PC-9 (cell line): ENCODE results near the gene ZNF677. TPM values are rescaled to one million over a fixed set of nuclear protein-coding genes. Genes with fewer than 3 reads are reported as not detected.
"Not testable (repeated sequence)": the region's sequence is repeated elsewhere in the genome, so short reads cannot be mapped to it uniquely, and the experiment has no call there.

Experiments
- BruUV-seq: library from RNA; stranded (reverse); fragments of 400-500 nt; replicated peaks from 2 replicates; lab custom pipeline; 2021; lab: Mats Ljungman, UMichigan
- CTCF ChIA-PET: fragments of 300-600 bp; sonication (Branson Sonifier 250); formaldehyde crosslinking; loops from one replicate; lab custom pipeline; 2022; ENCODE audit warnings: antibody characterized with exemption; lab: Charles Lee
- POLR2A ChIA-PET: fragments of 300-600 bp; sonication (Branson Sonifier 250); formaldehyde crosslinking; loops from one replicate; lab custom pipeline; 2022; ENCODE audit warnings: antibody characterized with exemption; ENCODE audit not compliant: unreplicated experiment; lab: Charles Lee
- DNase-seq, 2 experiments: peaks; one replicate each; pipeline versions ENCODE4 v3.0.0 to v3.0.0-alpha.2; 2015 to 2022; ENCODE audit warnings: mixed read lengths in 1 of 2
- H2AFZ ChIP-seq: fragments of 200-600 bp; sonication (generic); 2 replicates; pipeline ENCODE4 v1.8.1; 2017; ENCODE audit warnings: antibody characterized with exemption
- H3F3A ChIP-seq: fragments of 200-600 bp; sonication (generic); 2 replicates; pipeline ENCODE4 v1.8.1; 2017; ENCODE audit warnings: antibody characterized with exemption, mild to moderate bottlenecking, low read depth; ENCODE audit not compliant: insufficient read depth
- H3K27ac ChIP-seq: fragments of 200-600 bp; sonication (generic); 2 replicates; pipeline ENCODE4 v1.6.1; 2016; ENCODE audit warnings: mixed run types
- H3K27me3 ChIP-seq: fragments of 200-600 bp; sonication (generic); 2 replicates; pipeline ENCODE4 v1.6.1; 2016; ENCODE audit warnings: low read depth, mixed run types; ENCODE audit not compliant: insufficient read depth
- H3K36me3 ChIP-seq: fragments of 200-600 bp; sonication (generic); 2 replicates; pipeline ENCODE4 v1.6.1; 2016; ENCODE audit warnings: low read depth, mixed run types
- H3K4me1 ChIP-seq: fragments of 200-600 bp; sonication (generic); replicated peaks from 2 replicates; pipeline ENCODE4 v1.6.1; 2016; ENCODE audit warnings: mixed run types; ENCODE audit not compliant: insufficient read depth
- H3K4me2 ChIP-seq: fragments of 200-600 bp; sonication (generic); 2 replicates; pipeline ENCODE4 v1.6.1; 2017; ENCODE audit warnings: mixed run types
- H3K4me3 ChIP-seq: fragments of 200-600 bp; sonication (generic); 2 replicates; pipeline ENCODE4 v1.6.1; 2016; ENCODE audit warnings: mixed run types
- H3K79me2 ChIP-seq: fragments of 200-600 bp; sonication (generic); 2 replicates; pipeline ENCODE4 v1.6.1; 2017; ENCODE audit warnings: low read depth, mixed run types
- H3K9me2 ChIP-seq: fragments of 200-600 bp; sonication (generic); 2 replicates; pipeline ENCODE4 v1.8.1; 2017; ENCODE audit warnings: mild to moderate bottlenecking; ENCODE audit not compliant: insufficient read depth
- H3K9me3 ChIP-seq: fragments of 200-600 bp; sonication (generic); 2 replicates; pipeline ENCODE4 v1.8.1; 2016; ENCODE audit warnings: low read depth; ENCODE audit not compliant: insufficient read depth
- H4K20me1 ChIP-seq: fragments of 200-600 bp; sonication (generic); 2 replicates; pipeline ENCODE4 v1.8.1; 2017; ENCODE audit not compliant: insufficient read depth
- CTCF ChIP-seq: fragments of 200-600 bp; sonication (generic); conservative IDR thresholded peaks from 2 replicates; pipeline ENCODE4 v1.6.1; 2017; ENCODE audit warnings: mixed run types, antibody characterized with exemption, mild to moderate bottlenecking, moderate library complexity
- EZH2 ChIP-seq: fragments of 200-600 bp; sonication (generic); IDR thresholded peaks from 2 replicates; pipeline ENCODE4 v1.8.0; 2017; ENCODE audit warnings: antibody characterized with exemption, low read depth
- intact Hi-C: fragments of 100-400 bp; cut with micrococcal nuclease; formaldehyde crosslinking; loops from one replicate; pipeline ENCODE4 v1.10.0; 2022; ENCODE audit not compliant: unreplicated experiment
- total RNA-seq: library from RNA; stranded (reverse); gene quantifications from 2 replicates; pipeline ENCODE4 v1.2.3, GENCODE V29; 2021

The ZNF677 gene
- total RNA-seq, 1 experiment from 2014 or later = 14.5 TPM

GRCh38 chr19:53212703-53213320 is 41.9 kb downstream of the ZNF677 start:
- Histone ChIP-seq H3K9me3 (peaks cover 87% of the 10 kb centered on the region), H3K36me3 (peaks cover 23% of the 10 kb centered on the region), H4K20me1 (no peaks in the 10 kb centered on the region), H2AFZ (no peak overlapping the region), H3K4me1 (no peaks in the 10 kb centered on the region), H3K27ac (no peak overlapping the region), H3F3A (peaks cover 19% of the 10 kb centered on the region), H3K9me2 (no peaks in the 10 kb centered on the region), H3K27me3 (no peaks in the 10 kb centered on the region), H3K4me3 (no peak overlapping the region), H3K79me2 (no peaks in the 10 kb centered on the region), H3K4me2 (no peak overlapping the region)
- BruUV-seq = no TSS peak
- no peak for DNase-seq
- intact Hi-C loops = no loop called here
- TF ChIP-seq CTCF (no peak), EZH2 (no peak)
- POLR2A ChIA-PET = no interaction called here
- CTCF ChIA-PET = no interaction called here

- H3K27me3 ChIP-seq, H3K4me3 ChIP-seq, CTCF ChIA-PET, BruUV-seq, H3K27ac ChIP-seq, H4K20me1 ChIP-seq, H3K79me2 ChIP-seq, DNase-seq, H3K9me2 ChIP-seq, POLR2A ChIA-PET, intact Hi-C loops, H3K4me2 ChIP-seq, H3K4me1 ChIP-seq, H2AFZ ChIP-seq: not testable (repeated sequence)
- Histone ChIP-seq H3F3A (peaks cover 19% of the 10 kb centered on the region), H3K9me3 (peaks cover 79% of the 10 kb centered on the region), H3K36me3 (peaks cover 25% of the 10 kb centered on the region)
These were observed 43.1 kb downstream of the ZNF677 start for GRCh38 chr19:53211554-53211953.

- ChIA-PET POLR2A (no interaction called here), CTCF (no interaction called here)
- H3K4me3 ChIP-seq = peak overlapping the region; percentile 67
- H3K9me3 ChIP-seq = peaks cover 40% of the 10 kb centered on the region
- intact Hi-C loops = loop anchor here (1.0 to 10.0 kb wide), 8 partner anchors 94 to 838 kb away; partner anchors contain the start of genes ZNF160, ZNF525, ZNF845 and ZNF888
- no peaks in the 10 kb centered on the region for H3K79me2 ChIP-seq
- H3F3A ChIP-seq = peaks cover 30% of the 10 kb centered on the region; the same call in 1 of the 2 replicates
- H3K9me2 ChIP-seq = no peaks in the 10 kb centered on the region
- no peaks in the 10 kb centered on the region for H4K20me1 ChIP-seq
- H3K36me3 ChIP-seq = peaks cover 10% of the 10 kb centered on the region
- peak; percentile 76 to 93 for DNase-seq
- peak overlapping the region; percentile 99 for H2AFZ ChIP-seq
- peaks cover 7% of the 10 kb centered on the region for H3K4me1 ChIP-seq
- no peak for TF ChIP-seq EZH2
- TF ChIP-seq CTCF = no peak
- H3K4me2 ChIP-seq = peak overlapping the region; percentile 66
- H3K27ac ChIP-seq = peak overlapping the region; percentile 64
- no TSS peak for BruUV-seq
- H3K27me3 ChIP-seq = no peaks in the 10 kb centered on the region
These were observed 57.8 kb downstream of the ZNF677 start for GRCh38 chr19:53196777-53197396.
